Spleen (tissue), 11 donors: Measurements from ENCODE around the gene UQCRC2. TPM values are rescaled to one million over a fixed set of nuclear protein-coding genes. Genes with fewer than 3 reads are reported as not detected.

Source experiments
- DNase-seq: peaks from one replicate; pipeline ENCODE4 v3.0.0-alpha.2; 2020
- H3K27ac ChIP-seq, 8 donors: fragments of 200-600 bp; sonication (generic) in 7 of 8; 1 replicate in 4 of 8; 2 replicates in 4 of 8; pipeline versions ENCODE4 v1.5.0 to v1.8.0; 2016 to 2021; ENCODE audit warnings: inconsistent platforms in 4 of 8, mild to moderate bottlenecking in 4 of 8, moderate library complexity in 1 of 8
- H3K27me3 ChIP-seq, 7 donors: fragments of 200-600 bp; sonication (generic) in 6 of 7; replicated peaks in 1 of 7; 1 replicate in 4 of 7; 2 replicates in 3 of 7; pipeline versions ENCODE4 v1.5.0 to v1.8.0; 2016 to 2021; ENCODE audit warnings: inconsistent platforms in 3 of 7, mild to moderate bottlenecking in 1 of 7
- H3K36me3 ChIP-seq, 6 donors: fragments of 200-600 bp; sonication (generic) in 5 of 6; 1 replicate in 4 of 6; 2 replicates in 2 of 6; pipeline versions ENCODE4 v1.5.0 to v1.8.0; 2016 to 2021; ENCODE audit warnings: inconsistent platforms in 2 of 6
- H3K4me1 ChIP-seq, 6 donors: fragments of 200-600 bp; sonication (generic) in 5 of 6; 1 replicate in 3 of 6; 2 replicates in 3 of 6; pipeline versions ENCODE4 v1.5.0 to v1.8.0; 2016 to 2021; ENCODE audit warnings: inconsistent platforms in 3 of 6
- H3K4me3 ChIP-seq, 8 donors: fragments of 200-600 bp; sonication (generic) in 7 of 8; 1 replicate in 4 of 8; 2 replicates in 4 of 8; pipeline versions ENCODE4 v1.5.0 to v1.8.0; 2016 to 2021; ENCODE audit warnings: inconsistent platforms in 4 of 8, mild to moderate bottlenecking in 4 of 8, moderate library complexity in 2 of 8
- H3K9me3 ChIP-seq, 8 donors: fragments of 200-600 bp; sonication (generic) in 7 of 8; 1 replicate in 4 of 8; 2 replicates in 4 of 8; pipeline versions ENCODE4 v1.5.0 to v1.8.0; 2016 to 2021; ENCODE audit warnings: inconsistent platforms in 4 of 8
- CTCF ChIP-seq, 11 experiments: fragments of 200-600 bp in 7 of 11; fragments of 450-650 bp in 4 of 11; sonication (generic) in 4 of 11; IDR thresholded peaks in 8 of 11; conservative IDR thresholded peaks in 3 of 11; 1 replicate in 7 of 11; 2 replicates in 4 of 11; pipeline versions ENCODE4 v1.4.0 to v1.8.0; 2016 to 2021; ENCODE audit warnings: antibody characterized with exemption in 11 of 11, inconsistent platforms in 4 of 11, mild to moderate bottlenecking in 1 of 11
- POLR2A ChIP-seq, 3 donors: fragments of 450-650 bp; IDR thresholded peaks; one replicate each; pipeline ENCODE4 v1.5.1; 2017; ENCODE audit warnings: antibody characterized with exemption in 3 of 3, mild to moderate bottlenecking in 1 of 3
- POLR2AphosphoS5 ChIP-seq, 3 donors: sonication (generic); formaldehyde crosslinking; IDR thresholded peaks; one replicate each; pipeline ENCODE4 v1.5.1; 2017; ENCODE audit warnings: antibody characterized with exemption in 3 of 3
- WGBS, 5 donors: extraction: QIAGEN DNeasy Blood & Tissue Kit in 3 of 5; methylation state at CpG; one replicate each; pipeline versions ENCODE4 v1.1.5 to v1.1.7; 2013 to 2018; 5-methylcytosine and 5-hydroxymethylcytosine counted together
- intact Hi-C: fragments of 100-400 bp; cut with DNase I; formaldehyde crosslinking; loops from one replicate; pipeline ENCODE4 v1.15.0; 2023; ENCODE audit warnings: low total_unique reads
- polyA plus RNA-seq, 3 donors: library from polyadenylated mRNA; stranded (reverse); fragments of 200-250 nt; gene quantifications; one replicate each; pipeline ENCODE4 v1.2.1, GENCODE V29; 2013
- total RNA-seq, 7 donors: library from RNA; depleted of rRNA in 3 of 7; stranded (reverse); fragments of >200 nt in 3 of 7; fragmentation: NEBNext Ultra II Directional in 4 of 7; extraction: Animal tissue kit (Norgen Biotek cat#: 25700) in 4 of 7; gene quantifications; one replicate each; pipeline versions ENCODE4 v1.1.0 to v1.2.1, GENCODE V29; 2016 to 2021
- donor health status: healthy with polysubstance abuse.
- donor health status: DM: no; HTN: no; CAD: no; lungs with moderate emphysema.
- donor health status: DM: no; HTN: no; CAD: no.
- donor health status: Bipolar disorder and iron deficiency.
- donor health status: healthy.
- donor health status: DM: no; HTN: no; CAD: no.
- donor health status: DM: yes; HTN: yes; CAD: no.

Gene UQCRC2
- total and polyA plus RNA-seq, 10 donors = 75.1 to 172 (median 139) TPM

GRCh38 chr16:21950782-21951521 lies 2.2 kb upstream of the UQCRC2 start:
- H3K27me3 ChIP-seq = no peaks in the 10 kb centered on the region
- H3K36me3 ChIP-seq = peaks cover 0 to 5% (median 0%) of the 10 kb centered on the region in 6 donors
- TF ChIP-seq CTCF (IDR thresholded peaks at IDR 0.05 in 8 of 11, conservative IDR thresholded peaks at IDR 0.05 in 3 of 11) (peak in 5 of 11 experiments; percentile 23 to 56 (median 42)), POLR2AphosphoS5 (IDR thresholded peaks at IDR 0.05) (no peak), POLR2A (IDR thresholded peaks at IDR 0.05) (no peak)
- peak overlapping the region in 5 of 8 donors; percentile 17 to 47 (median 29) for H3K27ac ChIP-seq
- no peak for DNase-seq
- no peaks in the 10 kb centered on the region for H3K9me3 ChIP-seq
- H3K4me3 ChIP-seq = peak overlapping the region in 1 of 8 donors; percentile 87
- intact Hi-C loops = no loop called here
- peaks cover 38 to 68% (median 55%) of the 10 kb centered on the region in 6 donors for H3K4me1 ChIP-seq
- 69 to 77% (median 74%) methylated on average over 7 of the region's 7 CpGs for WGBS, 5 donors

- Histone ChIP-seq H3K27me3 (no peaks in the 10 kb centered on the region), H3K4me3 (peak overlapping the region; percentile 87 to 100 (median 98)), H3K27ac (peak overlapping the region; percentile 92 to 98 (median 96)), H3K36me3 (peaks cover 0 to 18% (median 4%) of the 10 kb centered on the region in 6 donors), H3K9me3 (no peaks in the 10 kb centered on the region), H3K4me1 (peaks cover 38 to 81% (median 64%) of the 10 kb centered on the region in 6 donors)
- intact Hi-C loops = no loop called here
- WGBS, 5 donors = 3 to 4% (median 4%) methylated on average over 24 of the region's 24 CpGs
- DNase-seq = peak; percentile 90
- no peak for TF ChIP-seq CTCF (IDR thresholded peaks at IDR 0.05 in 8 of 11, conservative IDR thresholded peaks at IDR 0.05 in 3 of 11)
- no peak for TF ChIP-seq POLR2A (IDR thresholded peaks at IDR 0.05)
- no peak for TF ChIP-seq POLR2AphosphoS5 (IDR thresholded peaks at IDR 0.05)
These were observed 945 bp upstream of the UQCRC2 start for GRCh38 chr16:21952040-21952792.

GRCh38 chr16:21953541-21953902 lies 361 bp downstream of the UQCRC2 start:
- Histone ChIP-seq H3K9me3 (no peaks in the 10 kb centered on the region), H3K4me1 (peaks cover 45 to 90% (median 74%) of the 10 kb centered on the region in 6 donors), H3K36me3 (peaks cover 0 to 31% (median 14%) of the 10 kb centered on the region in 6 donors), H3K27me3 (no peaks in the 10 kb centered on the region), H3K27ac (peak overlapping the region; percentile 92 to 98 (median 96)), H3K4me3 (peak overlapping the region; percentile 87 to 100 (median 98))
- WGBS, 5 donors = 0 to 3% (median 1%) methylated on average over 15 of the region's 15 CpGs
- TF ChIP-seq POLR2A (IDR thresholded peaks at IDR 0.05) (no peak), POLR2AphosphoS5 (IDR thresholded peaks at IDR 0.05) (no peak), CTCF (IDR thresholded peaks at IDR 0.05 in 8 of 11, conservative IDR thresholded peaks at IDR 0.05 in 3 of 11) (no peak)
- intact Hi-C loops = no loop called here
- no peak for DNase-seq
